ENCODE results near the gene RABGGTA.

RABGGTA gene

GRCh38 chr14:24263848-24264247, 7.5 kb downstream of the RABGGTA start:
- TF ChIP-seq CREB1 (IDR thresholded peaks at IDR 0.05; ENCODE audit: low read depth) (no peak), REST (IDR thresholded peaks at IDR 0.05; ENCODE audit: low read depth) (no peak), RAD21 (IDR thresholded peaks at IDR 0.05; ENCODE audit: low read depth) (no peak), FOXM1 (IDR thresholded peaks at IDR 0.05; ENCODE audit: borderline replicate concordance, low read depth) (no peak), YY1 (IDR thresholded peaks at IDR 0.05; ENCODE audit: low read depth) (no peak), TAF1 (IDR thresholded peaks at IDR 0.05; ENCODE audit: low read depth) (no peak), TEAD4 (IDR thresholded peaks at IDR 0.05) (no peak), TCF12 (IDR thresholded peaks at IDR 0.05; ENCODE audit: low read depth) (no peak), USF1 (IDR thresholded peaks at IDR 0.05) (no peak), MAX (IDR thresholded peaks at IDR 0.05) (no peak), CEBPB (IDR thresholded peaks at IDR 0.05) (no peak), ZBTB7A (IDR thresholded peaks at IDR 0.05; ENCODE audit: low read depth) (no peak), NFIC (IDR thresholded peaks at IDR 0.05) (no peak), EGR1 (IDR thresholded peaks at IDR 0.05) (no peak), EP300 (IDR thresholded peaks at IDR 0.05; ENCODE audit: borderline replicate concordance) (no peak)

GRCh38 chr14:24262821-24263733, 8.3 kb downstream of the RABGGTA start, which contains the start of gene TGM1:
TSS of gene TGM1 (minus strand) at chr14:24263177. CDS start at chr14:24262352, 825 bp downstream.
- TF ChIP-seq ZBTB7A (IDR thresholded peaks at IDR 0.05; ENCODE audit: low read depth) (no peak), REST (IDR thresholded peaks at IDR 0.05; ENCODE audit: low read depth) (no peak), FOXM1 (IDR thresholded peaks at IDR 0.05; ENCODE audit: borderline replicate concordance, low read depth) (no peak), CREB1 (IDR thresholded peaks at IDR 0.05; ENCODE audit: low read depth) (no peak), TEAD4 (IDR thresholded peaks at IDR 0.05) (no peak), EP300 (IDR thresholded peaks at IDR 0.05; ENCODE audit: borderline replicate concordance) (no peak), NFIC (IDR thresholded peaks at IDR 0.05) (no peak), USF1 (IDR thresholded peaks at IDR 0.05) (no peak), TCF12 (IDR thresholded peaks at IDR 0.05; ENCODE audit: low read depth) (no peak), MAX (IDR thresholded peaks at IDR 0.05) (no peak)

GRCh38 chr14:24261969-24262327, 9.4 kb downstream of the RABGGTA start:
- TF ChIP-seq MAX (IDR thresholded peaks at IDR 0.05) (no peak), EGR1 (IDR thresholded peaks at IDR 0.05) (no peak), CEBPB (IDR thresholded peaks at IDR 0.05) (no peak), TAF1 (IDR thresholded peaks at IDR 0.05; ENCODE audit: low read depth) (no peak), REST (IDR thresholded peaks at IDR 0.05; ENCODE audit: low read depth) (no peak), TEAD4 (IDR thresholded peaks at IDR 0.05) (no peak), EP300 (IDR thresholded peaks at IDR 0.05; ENCODE audit: borderline replicate concordance) (no peak), USF1 (IDR thresholded peaks at IDR 0.05) (no peak), ZBTB7A (IDR thresholded peaks at IDR 0.05; ENCODE audit: low read depth) (no peak), NFIC (IDR thresholded peaks at IDR 0.05) (no peak), YY1 (IDR thresholded peaks at IDR 0.05; ENCODE audit: low read depth) (no peak), RAD21 (IDR thresholded peaks at IDR 0.05; ENCODE audit: low read depth) (no peak), TCF12 (IDR thresholded peaks at IDR 0.05; ENCODE audit: low read depth) (no peak), CREB1 (IDR thresholded peaks at IDR 0.05; ENCODE audit: low read depth) (no peak), FOXM1 (IDR thresholded peaks at IDR 0.05; ENCODE audit: borderline replicate concordance, low read depth) (no peak)

Data from Ishikawa (cell line).